Measurements from ENCODE around the gene CUL1.

- no peak for TF ChIP-seq CTCF (IDR thresholded peaks at IDR 0.05; ENCODE audit: low read length)
- no peak for TF ChIP-seq EZH2 (IDR thresholded peaks at IDR 0.05; ENCODE audit: borderline replicate concordance, low read length)
Observed at GRCh38 chr7:148838905-148839304, 140.2 kb downstream of the CUL1 start.

All from OCI-LY1 (cell line).